ENCODE measurements around the gene DLK2.

The DLK2 gene

DNA sequence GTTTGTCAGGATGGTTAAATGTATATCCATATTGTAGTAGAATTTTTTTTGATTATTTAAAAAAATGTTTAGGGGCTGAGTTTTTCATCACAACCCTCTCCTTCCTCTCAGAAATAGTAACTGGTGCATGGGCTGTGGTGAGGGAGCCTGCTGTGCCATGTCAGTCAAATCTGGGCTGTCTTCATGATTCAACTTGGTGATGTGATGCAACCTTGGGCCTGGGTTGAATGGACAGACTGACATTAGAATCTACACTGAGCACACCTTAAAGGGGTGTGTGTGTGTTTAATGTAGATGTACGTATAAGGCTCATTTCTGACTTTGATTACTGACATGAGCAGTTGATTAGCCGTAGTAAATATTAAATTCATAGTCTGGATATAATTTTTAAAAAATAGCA lies 25.7 kb upstream of the DLK2 start:
- Histone ChIP-seq H3K36me3 (ENCODE audit: control insufficient read depth, insufficient read depth, low read length) (0 out of 2 replicates have a peak, but pooled peaks cover 4% of the 10 kb centered on the region), H3K27ac (ENCODE audit: low read depth, low read length) (peak overlapping the region; percentile 64), H3K9me3 (ENCODE audit: control insufficient read depth, insufficient read depth, low read length) (no peaks in the 10 kb centered on the region), H3K4me3 (ENCODE audit: low read depth, low read length) (no peak overlapping the region), H3K27me3 (ENCODE audit: control insufficient read depth, insufficient read depth, low read length) (no peaks in the 10 kb centered on the region), H3K9ac (ENCODE audit: low read depth, low read length) (no peak overlapping the region), H3K4me1 (ENCODE audit: control insufficient read depth, insufficient read depth, low read length) (peaks cover 26% of the 10 kb centered on the region)

DNA sequence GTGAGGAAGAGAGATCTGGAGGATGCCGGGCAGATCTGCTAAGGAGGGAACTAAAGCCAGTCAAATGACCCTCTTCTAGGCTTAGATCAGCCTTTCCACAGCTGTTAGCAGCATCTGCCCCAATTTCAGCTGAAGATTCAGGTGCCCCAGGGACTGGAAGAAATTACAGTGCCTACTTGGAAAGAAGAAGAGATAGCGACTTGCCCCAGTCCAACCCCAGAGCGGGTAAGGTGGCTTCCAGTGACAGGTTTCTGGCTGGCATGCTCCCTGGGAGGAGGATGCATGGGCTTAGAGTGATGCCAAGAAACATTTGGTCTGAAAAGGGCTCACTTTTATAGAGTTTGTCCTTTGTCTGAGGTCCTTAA lies 22.6 kb upstream of the DLK2 start:
- H3K4me1 ChIP-seq (ENCODE audit: control insufficient read depth, insufficient read depth, low read length): peaks cover 26% of the 10 kb centered on the region
- H3K4me3 ChIP-seq (ENCODE audit: low read depth, low read length): peak overlapping the region; percentile 65
- no peaks in the 10 kb centered on the region for H3K9me3 ChIP-seq (ENCODE audit: control insufficient read depth, insufficient read depth, low read length)
- no peak overlapping the region for H3K27ac ChIP-seq (ENCODE audit: low read depth, low read length)
- no peaks in the 10 kb centered on the region for H3K27me3 ChIP-seq (ENCODE audit: control insufficient read depth, insufficient read depth, low read length)
- H3K9ac ChIP-seq (ENCODE audit: low read depth, low read length): peak overlapping the region; percentile 26
- H3K36me3 ChIP-seq (ENCODE audit: control insufficient read depth, insufficient read depth, low read length): 0 out of 2 replicates have a peak, but pooled peaks cover 4% of the 10 kb centered on the region

DNA sequence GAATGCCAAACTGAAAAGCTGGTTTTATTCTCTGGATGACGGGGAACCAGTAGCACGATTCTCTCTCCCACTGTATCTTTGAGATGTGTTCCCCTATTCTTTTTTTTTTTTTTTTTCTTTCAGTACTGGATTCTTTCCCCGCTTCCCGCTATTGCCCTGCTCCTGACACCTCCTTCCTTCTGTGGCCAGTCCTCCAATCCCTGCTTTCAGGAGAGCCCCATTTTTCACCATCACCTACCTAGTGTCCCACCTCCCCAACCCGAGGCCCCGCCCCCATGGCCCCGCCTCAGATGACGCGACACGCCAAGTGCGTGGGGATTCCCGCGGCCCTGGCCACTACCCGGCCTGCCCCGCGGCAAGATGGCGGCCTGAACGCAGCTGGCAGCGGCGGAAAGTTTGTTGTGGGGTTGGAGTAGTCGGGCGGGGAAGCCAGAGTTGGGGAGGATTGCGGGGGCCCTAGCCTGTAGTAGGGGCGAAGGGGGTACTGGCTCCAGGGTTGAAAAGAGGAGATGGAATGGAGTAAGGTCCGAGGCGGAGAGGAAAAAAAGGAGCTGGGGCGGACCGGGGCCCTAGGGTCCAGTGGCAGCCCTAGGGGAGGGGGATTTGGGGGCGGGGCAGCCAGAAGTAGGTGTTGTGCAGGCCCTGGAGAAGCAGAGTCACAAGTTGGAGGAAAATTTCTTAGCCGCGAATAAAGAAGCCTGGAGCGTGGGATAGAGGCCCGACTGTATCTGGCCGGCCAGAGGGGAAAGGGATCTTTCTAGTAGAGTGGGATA lies 22.1 kb upstream of the DLK2 start, which contains the start of gene TJAP1:
TJAP1 (plus strand) TSS at position 336 of the 773 bp plus-strand sequence. CDS start 21,432 bp downstream, outside the sequence.
- 0 out of 2 replicates have a peak, but pooled peaks cover 4% of the 10 kb centered on the region for H3K36me3 ChIP-seq (ENCODE audit: control insufficient read depth, insufficient read depth, low read length)
- peak within 1 kb of the TSS; percentile 65 for H3K4me3 ChIP-seq (ENCODE audit: low read depth, low read length)
- peak within 1 kb of the TSS; percentile 65 for H3K9ac ChIP-seq (ENCODE audit: low read depth, low read length)
- H3K4me1 ChIP-seq (ENCODE audit: control insufficient read depth, insufficient read depth, low read length): peaks cover 24% of the 10 kb centered on the region
- no peaks in the 10 kb centered on the region for H3K27me3 ChIP-seq (ENCODE audit: control insufficient read depth, insufficient read depth, low read length)
- peak within 1 kb of the TSS; percentile 74 for H3K27ac ChIP-seq (ENCODE audit: low read depth, low read length)
- H3K9me3 ChIP-seq (ENCODE audit: control insufficient read depth, insufficient read depth, low read length): no peaks in the 10 kb centered on the region

DNA sequence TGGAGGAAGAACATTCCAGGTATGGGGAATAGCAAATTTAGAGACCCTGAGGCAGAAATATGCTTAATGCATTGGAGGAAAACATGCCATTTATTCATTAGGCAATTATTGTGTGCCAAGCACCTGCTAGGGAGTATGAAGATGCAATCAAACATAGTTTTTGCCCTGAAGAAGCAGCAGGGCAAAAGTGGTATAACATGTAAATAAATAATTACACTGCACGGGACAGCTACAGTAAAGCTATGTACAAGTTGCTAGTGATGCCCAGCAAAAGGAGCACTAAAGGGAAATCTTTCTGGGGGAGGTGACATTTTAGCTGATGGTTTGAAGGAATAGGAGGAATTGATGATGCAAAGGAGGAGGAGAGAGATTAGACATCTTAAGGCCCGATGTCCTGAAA lies 21.4 kb upstream of the DLK2 start:
- Histone ChIP-seq H3K4me1 (ENCODE audit: control insufficient read depth, insufficient read depth, low read length) (peaks cover 17% of the 10 kb centered on the region), H3K36me3 (ENCODE audit: control insufficient read depth, insufficient read depth, low read length) (0 out of 2 replicates have a peak, but pooled peaks cover 4% of the 10 kb centered on the region), H3K9me3 (ENCODE audit: control insufficient read depth, insufficient read depth, low read length) (no peaks in the 10 kb centered on the region), H3K9ac (ENCODE audit: low read depth, low read length) (no peak overlapping the region), H3K27me3 (ENCODE audit: control insufficient read depth, insufficient read depth, low read length) (no peaks in the 10 kb centered on the region), H3K27ac (ENCODE audit: low read depth, low read length) (no peak overlapping the region), H3K4me3 (ENCODE audit: low read depth, low read length) (peak overlapping the region; percentile 65)

DNA sequence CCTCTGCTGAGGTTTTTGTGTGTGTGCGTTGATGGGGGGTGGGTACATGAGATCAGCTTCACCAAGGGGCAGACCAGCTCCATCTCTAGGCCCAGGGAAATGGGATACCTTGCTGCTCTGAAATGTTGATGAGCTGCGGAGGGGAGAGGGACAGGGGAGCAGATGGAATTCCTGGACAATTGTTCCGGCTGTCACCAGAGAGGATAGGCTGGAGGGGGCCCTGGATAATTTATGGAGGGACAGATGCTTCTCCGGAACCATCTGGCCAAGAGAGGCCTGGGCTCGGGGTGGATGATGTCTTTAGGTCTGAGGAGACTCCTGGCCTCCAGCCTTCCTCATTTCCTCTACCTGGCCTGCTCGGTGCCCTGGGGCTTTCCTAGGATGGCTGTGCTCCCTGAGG lies 20.2 kb upstream of the DLK2 start:
- H3K9ac ChIP-seq (ENCODE audit: low read depth, low read length): no peak overlapping the region
- peaks cover 10% of the 10 kb centered on the region for H3K4me1 ChIP-seq (ENCODE audit: control insufficient read depth, insufficient read depth, low read length)
- no peaks in the 10 kb centered on the region for H3K27me3 ChIP-seq (ENCODE audit: control insufficient read depth, insufficient read depth, low read length)
- no peak overlapping the region for H3K27ac ChIP-seq (ENCODE audit: low read depth, low read length)
- 0 out of 2 replicates have a peak, but pooled peaks cover 4% of the 10 kb centered on the region for H3K36me3 ChIP-seq (ENCODE audit: control insufficient read depth, insufficient read depth, low read length)
- H3K4me3 ChIP-seq (ENCODE audit: low read depth, low read length): no peak overlapping the region
- no peaks in the 10 kb centered on the region for H3K9me3 ChIP-seq (ENCODE audit: control insufficient read depth, insufficient read depth, low read length)

DNA sequence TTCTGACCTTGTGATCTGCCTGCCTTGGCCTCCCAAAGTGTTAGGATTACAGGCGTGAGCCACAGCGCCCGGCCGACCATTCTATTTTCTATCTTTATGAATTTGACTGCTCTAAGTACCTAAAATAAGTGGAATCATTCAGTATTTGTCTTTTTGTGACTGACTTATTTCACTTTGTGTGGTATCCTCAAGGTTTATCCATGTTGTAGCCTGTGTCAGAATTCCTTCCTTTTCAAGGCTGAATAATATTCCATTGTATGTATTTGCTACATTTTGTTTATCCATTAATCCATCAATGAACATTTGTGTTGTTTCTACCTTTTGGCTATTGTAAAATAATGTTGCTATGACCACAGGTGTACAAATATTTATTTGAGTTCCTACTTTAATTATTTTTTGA lies 17.2 kb upstream of the DLK2 start:
- H3K4me3 ChIP-seq (ENCODE audit: low read depth, low read length): no peak overlapping the region
- H3K27me3 ChIP-seq (ENCODE audit: control insufficient read depth, insufficient read depth, low read length): no peaks in the 10 kb centered on the region
- H3K9me3 ChIP-seq (ENCODE audit: control insufficient read depth, insufficient read depth, low read length): no peaks in the 10 kb centered on the region
- no peaks in the 10 kb centered on the region for H3K36me3 ChIP-seq (ENCODE audit: control insufficient read depth, insufficient read depth, low read length)
- peaks cover 12% of the 10 kb centered on the region; the same call in 1 of the 2 replicates for H3K4me1 ChIP-seq (ENCODE audit: control insufficient read depth, insufficient read depth, low read length)
- H3K27ac ChIP-seq (ENCODE audit: low read depth, low read length): no peak overlapping the region
- no peak overlapping the region for H3K9ac ChIP-seq (ENCODE audit: low read depth, low read length)

DNA sequence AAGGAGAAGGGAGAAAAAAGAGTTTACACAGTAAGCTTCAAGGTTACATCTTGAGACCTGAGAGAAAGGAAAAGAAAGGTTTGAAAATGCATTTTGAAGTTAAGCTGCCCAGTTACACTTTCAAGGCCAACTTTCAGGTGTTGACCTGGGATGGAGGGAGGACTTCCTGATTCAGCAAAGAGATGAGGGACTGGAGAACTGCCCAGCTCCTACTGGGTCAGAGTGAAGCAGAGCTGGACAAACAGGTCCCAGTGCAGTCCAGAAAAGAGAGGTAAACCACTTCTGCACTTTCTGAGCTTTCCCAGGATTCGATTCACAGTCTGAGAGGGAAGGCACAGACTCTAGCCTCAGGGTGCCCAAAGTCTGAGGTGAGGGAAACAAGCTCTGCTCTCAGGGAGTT lies 16.1 kb upstream of the DLK2 start:
- Histone ChIP-seq H3K9ac (ENCODE audit: low read depth, low read length) (no peak overlapping the region), H3K4me1 (ENCODE audit: control insufficient read depth, insufficient read depth, low read length) (0 out of 2 replicates have a peak, but pooled peaks cover 9% of the 10 kb centered on the region), H3K4me3 (ENCODE audit: low read depth, low read length) (no peak overlapping the region), H3K9me3 (ENCODE audit: control insufficient read depth, insufficient read depth, low read length) (no peaks in the 10 kb centered on the region), H3K36me3 (ENCODE audit: control insufficient read depth, insufficient read depth, low read length) (no peaks in the 10 kb centered on the region), H3K27me3 (ENCODE audit: control insufficient read depth, insufficient read depth, low read length) (no peaks in the 10 kb centered on the region), H3K27ac (ENCODE audit: low read depth, low read length) (no peak overlapping the region)

DNA sequence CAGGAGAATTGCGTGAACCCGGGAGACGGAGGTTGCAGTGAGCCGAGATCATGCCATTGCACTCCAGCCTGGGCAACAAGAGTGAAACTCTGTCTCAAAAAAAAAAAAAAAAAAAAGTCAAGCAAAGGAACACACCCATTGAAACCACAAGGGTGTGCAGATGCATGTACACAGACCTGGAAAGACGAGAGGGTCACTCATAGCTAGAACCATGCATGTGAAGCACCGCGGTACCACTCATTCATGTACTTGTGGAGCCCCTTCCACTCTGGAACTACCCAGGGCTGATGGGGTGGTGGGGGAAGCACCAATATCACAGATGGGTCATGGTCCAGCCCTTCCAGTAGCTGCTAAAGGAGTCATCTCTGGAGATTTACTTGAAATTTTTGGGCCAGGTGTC lies 14.6 kb upstream of the DLK2 start:
- no peak overlapping the region for H3K9ac ChIP-seq (ENCODE audit: low read depth, low read length)
- no peaks in the 10 kb centered on the region for H3K27me3 ChIP-seq (ENCODE audit: control insufficient read depth, insufficient read depth, low read length)
- H3K4me3 ChIP-seq (ENCODE audit: low read depth, low read length): no peak overlapping the region
- H3K27ac ChIP-seq (ENCODE audit: low read depth, low read length): no peak overlapping the region
- no peaks in the 10 kb centered on the region for H3K9me3 ChIP-seq (ENCODE audit: control insufficient read depth, insufficient read depth, low read length)
- H3K36me3 ChIP-seq (ENCODE audit: control insufficient read depth, insufficient read depth, low read length): no peaks in the 10 kb centered on the region
- 0 out of 2 replicates have a peak, but pooled peaks cover 9% of the 10 kb centered on the region for H3K4me1 ChIP-seq (ENCODE audit: control insufficient read depth, insufficient read depth, low read length)

DNA sequence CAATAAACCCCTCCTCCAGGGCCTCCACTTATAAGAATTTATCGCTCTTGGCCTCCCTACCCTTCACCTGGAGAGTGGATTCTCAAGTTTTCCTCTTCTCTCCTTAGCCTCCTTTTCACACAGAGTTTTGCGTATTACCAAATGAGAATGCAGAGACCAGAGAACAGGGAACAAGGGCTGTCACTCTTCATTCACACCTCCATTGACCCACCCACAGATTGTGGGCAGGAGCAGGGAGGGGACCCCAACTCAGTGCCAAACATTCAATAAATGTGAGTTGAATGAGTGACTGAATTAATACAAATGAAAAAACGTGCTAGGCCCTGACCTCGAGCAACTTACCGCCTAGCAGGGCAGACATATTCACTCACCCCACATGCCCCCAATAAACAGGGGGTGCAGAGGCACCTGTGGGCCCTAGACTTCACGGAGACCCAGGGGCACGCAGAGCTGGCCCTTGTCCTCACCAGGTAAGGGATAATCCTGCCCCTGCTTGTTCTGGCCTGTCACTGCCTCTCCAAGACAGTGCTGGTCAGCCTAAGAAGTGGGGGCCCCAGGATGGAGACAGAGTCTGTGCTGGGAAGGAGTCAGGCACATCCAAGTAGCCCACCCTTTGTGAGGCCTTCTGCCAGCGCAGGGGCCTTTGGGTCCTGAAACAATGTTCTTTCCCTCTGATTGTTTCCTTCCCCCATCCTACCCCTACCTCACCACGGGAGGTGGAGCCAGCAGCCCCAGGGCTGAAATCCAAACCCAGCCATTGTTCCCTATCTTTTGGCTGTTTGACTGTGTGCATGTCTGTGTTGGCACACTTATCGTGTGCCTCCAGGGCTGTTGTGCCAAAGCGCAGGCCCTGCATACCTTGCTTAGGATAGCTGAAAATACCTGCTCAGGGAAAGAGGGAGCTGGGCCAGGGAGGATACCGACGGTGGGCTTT lies 13.7 kb upstream of the DLK2 start:
- no peak overlapping the region for H3K4me3 ChIP-seq (ENCODE audit: low read depth, low read length)
- no peak overlapping the region for H3K9ac ChIP-seq (ENCODE audit: low read depth, low read length)
- no peaks in the 10 kb centered on the region for H3K27me3 ChIP-seq (ENCODE audit: control insufficient read depth, insufficient read depth, low read length)
- no peaks in the 10 kb centered on the region for H3K36me3 ChIP-seq (ENCODE audit: control insufficient read depth, insufficient read depth, low read length)
- H3K4me1 ChIP-seq (ENCODE audit: control insufficient read depth, insufficient read depth, low read length): 0 out of 2 replicates have a peak, but pooled peaks cover 9% of the 10 kb centered on the region
- no peaks in the 10 kb centered on the region for H3K9me3 ChIP-seq (ENCODE audit: control insufficient read depth, insufficient read depth, low read length)
- no peak overlapping the region for H3K27ac ChIP-seq (ENCODE audit: low read depth, low read length)

DNA sequence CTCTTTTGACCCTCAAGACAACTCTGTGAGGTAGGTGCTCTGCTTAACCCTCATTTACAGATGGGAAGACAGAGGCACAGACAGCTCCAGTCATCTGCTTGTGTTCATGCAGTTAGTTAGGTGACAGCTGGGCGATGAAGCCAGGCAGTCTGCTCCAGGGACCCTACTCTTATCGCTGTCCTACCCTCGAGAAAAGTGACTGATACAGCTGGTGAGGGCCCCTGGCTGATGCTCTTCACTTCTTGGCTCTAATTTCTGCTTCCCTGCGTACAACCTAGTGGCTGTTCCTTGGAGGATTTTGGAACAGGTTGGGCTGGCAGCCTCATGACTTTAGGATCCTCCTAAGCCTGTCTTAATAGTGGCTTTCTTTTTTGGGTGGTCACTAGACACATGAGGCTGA lies 12.9 kb upstream of the DLK2 start:
- H3K9ac ChIP-seq (ENCODE audit: low read depth, low read length): no peak overlapping the region
- no peak overlapping the region for H3K27ac ChIP-seq (ENCODE audit: low read depth, low read length)

More for the DNA sequence above, 12.9 kb upstream of the DLK2 start:
- Histone ChIP-seq H3K4me3 (ENCODE audit: low read depth, low read length) (no peak overlapping the region), H3K27me3 (ENCODE audit: control insufficient read depth, insufficient read depth, low read length) (no peaks in the 10 kb centered on the region), H3K4me1 (ENCODE audit: control insufficient read depth, insufficient read depth, low read length) (0 out of 2 replicates have a peak, but pooled peaks cover 9% of the 10 kb centered on the region), H3K36me3 (ENCODE audit: control insufficient read depth, insufficient read depth, low read length) (no peaks in the 10 kb centered on the region), H3K9me3 (ENCODE audit: control insufficient read depth, insufficient read depth, low read length) (no peaks in the 10 kb centered on the region)

Measured in HUES48 (cell line).